ENCODE results near the gene PRKG1.

GRCh38 chr10:52326382-52326781, 1252.1 kb downstream of the PRKG1 start:
- TF ChIP-seq POLR2A (IDR thresholded peaks at IDR 0.05; ENCODE audit: low read depth, low read length) (no peak), POLR2AphosphoS5 (IDR thresholded peaks at IDR 0.05; ENCODE audit: low read depth, low read length) (no peak)
